Measurements from ENCODE around the gene BYSL.

Gene BYSL

DNA sequence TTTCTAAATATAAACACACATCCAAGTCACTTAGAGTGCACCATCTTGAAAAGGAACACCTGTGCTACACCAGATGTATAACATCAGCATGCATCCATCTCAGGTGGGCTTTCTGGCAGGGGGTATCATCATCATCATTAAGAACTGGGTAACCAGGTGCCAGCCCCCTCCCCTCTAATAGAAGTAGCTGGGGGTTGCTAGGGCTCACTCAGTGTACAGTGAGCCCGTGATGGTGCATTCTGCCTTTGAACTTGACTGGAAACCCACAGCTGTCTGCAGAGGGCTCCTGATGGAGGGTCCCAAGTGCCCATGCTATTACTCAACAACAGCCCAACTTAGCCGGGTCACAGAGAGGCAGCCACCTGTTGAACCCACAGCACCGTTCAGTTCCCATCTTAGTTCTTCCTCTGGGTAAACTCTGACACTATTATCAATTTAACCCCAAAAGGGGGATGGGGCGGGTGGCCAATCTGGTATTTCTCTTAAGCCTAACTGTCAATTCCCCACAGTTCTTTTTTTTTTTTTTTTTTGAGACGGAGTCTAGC lies 53.1 kb downstream of the BYSL start:
- TF ChIP-seq, protein P1, sequence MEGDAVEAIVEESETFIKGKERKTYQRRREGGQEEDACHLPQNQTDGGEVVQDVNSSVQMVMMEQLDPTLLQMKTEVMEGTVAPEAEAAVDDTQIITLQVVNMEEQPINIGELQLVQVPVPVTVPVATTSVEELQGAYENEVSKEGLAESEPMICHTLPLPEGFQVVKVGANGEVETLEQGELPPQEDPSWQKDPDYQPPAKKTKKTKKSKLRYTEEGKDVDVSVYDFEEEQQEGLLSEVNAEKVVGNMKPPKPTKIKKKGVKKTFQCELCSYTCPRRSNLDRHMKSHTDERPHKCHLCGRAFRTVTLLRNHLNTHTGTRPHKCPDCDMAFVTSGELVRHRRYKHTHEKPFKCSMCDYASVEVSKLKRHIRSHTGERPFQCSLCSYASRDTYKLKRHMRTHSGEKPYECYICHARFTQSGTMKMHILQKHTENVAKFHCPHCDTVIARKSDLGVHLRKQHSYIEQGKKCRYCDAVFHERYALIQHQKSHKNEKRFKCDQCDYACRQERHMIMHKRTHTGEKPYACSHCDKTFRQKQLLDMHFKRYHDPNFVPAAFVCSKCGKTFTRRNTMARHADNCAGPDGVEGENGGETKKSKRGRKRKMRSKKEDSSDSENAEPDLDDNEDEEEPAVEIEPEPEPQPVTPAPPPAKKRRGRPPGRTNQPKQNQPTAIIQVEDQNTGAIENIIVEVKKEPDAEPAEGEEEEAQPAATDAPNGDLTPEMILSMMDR (conservative IDR thresholded peaks at IDR 0.05; ENCODE audit: control insufficient read depth, insufficient read depth, low read depth, low read length) = no peak
- DNase-seq (ENCODE audit: low read depth) = no peak
- H3K4me3 ChIP-seq (ENCODE audit: control insufficient read depth, low read depth, low read length) = no peak overlapping the region

- TF ChIP-seq, protein P1 (conservative IDR thresholded peaks at IDR 0.05; ENCODE audit: control insufficient read depth, insufficient read depth, low read depth, low read length) = no peak
- DNase-seq (ENCODE audit: low read depth) = no peak
- H3K4me3 ChIP-seq (ENCODE audit: control insufficient read depth, low read depth, low read length) = no peak overlapping the region
These were observed 54.0 kb downstream of the BYSL start for GRCh38 chr6:41975276-41975675.

DNA sequence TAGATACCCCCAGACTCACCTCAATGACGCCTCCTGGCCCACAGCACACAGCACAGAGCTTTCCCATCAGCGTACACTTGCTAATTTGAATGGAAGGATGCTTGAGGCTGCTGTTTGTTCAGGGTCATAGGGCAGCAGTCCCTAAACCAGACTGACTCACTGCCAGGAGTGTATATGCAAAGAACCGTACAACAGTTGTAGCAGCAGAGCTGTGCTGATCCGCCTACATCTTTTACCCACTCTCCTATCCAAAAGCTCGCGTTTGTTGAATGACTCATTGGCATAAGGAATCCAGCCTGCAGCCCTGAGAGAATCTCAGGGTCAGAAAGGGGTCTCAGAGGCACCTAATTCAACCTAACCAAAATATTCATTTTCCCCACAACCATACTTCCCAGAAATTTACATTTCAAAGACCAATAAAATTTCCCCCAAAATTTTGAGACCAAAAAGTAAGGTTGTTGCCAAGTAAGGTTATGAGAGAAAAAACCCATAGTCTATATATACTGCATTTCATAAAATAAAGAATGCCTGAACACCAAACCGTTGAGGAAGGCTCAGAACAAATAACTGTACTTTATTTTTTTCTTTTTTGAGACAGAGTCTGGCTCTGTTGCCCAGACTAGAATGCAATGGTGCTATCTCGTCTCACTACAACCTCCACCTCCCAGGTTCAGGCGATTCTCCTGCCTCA lies 55.6 kb downstream of the BYSL start:
- TF ChIP-seq, protein P1 (conservative IDR thresholded peaks at IDR 0.05; ENCODE audit: control insufficient read depth, insufficient read depth, low read depth, low read length) = no peak
- no peak overlapping the region for H3K4me3 ChIP-seq (ENCODE audit: control insufficient read depth, low read depth, low read length)
- DNase-seq (ENCODE audit: low read depth) = peak; percentile 81

Data from fibroblast of mammary gland (primary cell).